Karpas-422 (cell line): ENCODE results near the gene MORC2. TPM values are rescaled to one million over a fixed set of nuclear protein-coding genes. Genes with fewer than 3 reads are reported as not detected.
A peak's percentile ranks its signal among the peaks of the same experiment; 100 is the strongest.

ENCODE experiments used
- DNase-seq: peaks from one replicate; pipeline ENCODE4 v3.0.0-alpha.2; 2015
- H2AFZ ChIP-seq: fragments of 200-600 bp; sonication (generic); 2 replicates; pipeline ENCODE4 v1.6.1; 2014; ENCODE audit warnings: antibody characterized with exemption, low read length, mixed read lengths
- H3K27ac ChIP-seq: fragments of 200-600 bp; sonication (generic); 2 replicates; pipeline ENCODE4 v1.5.1; 2014; ENCODE audit warnings: mild to moderate bottlenecking, low read length, moderate library complexity
- H3K27me3 ChIP-seq: fragments of 200-600 bp; sonication (generic); 2 replicates; pipeline ENCODE4 v1.6.1; 2014; ENCODE audit warnings: low read length, mixed read lengths
- H3K36me3 ChIP-seq: fragments of 200-600 bp; sonication (generic); 2 replicates; pipeline ENCODE4 v1.6.1; 2014; ENCODE audit warnings: low read length, mixed read lengths; ENCODE audit not compliant: insufficient read depth
- H3K4me1 ChIP-seq: fragments of 200-600 bp; sonication (generic); 2 replicates; pipeline ENCODE4 v1.6.1; 2014; ENCODE audit warnings: mild to moderate bottlenecking, low read length, mixed read lengths
- H3K4me2 ChIP-seq: fragments of 200-600 bp; sonication (generic); 2 replicates; pipeline ENCODE4 v1.6.1; 2014; ENCODE audit warnings: low read length, low read depth, mild to moderate bottlenecking; ENCODE audit not compliant: poor library complexity, severe bottlenecking
- H3K4me3 ChIP-seq: fragments of 200-600 bp; sonication (generic); 2 replicates; pipeline ENCODE4 v1.5.1; 2014; ENCODE audit warnings: mild to moderate bottlenecking, antibody characterized with exemption, low read length, mixed read lengths
- H3K79me2 ChIP-seq: fragments of 200-600 bp; sonication (generic); 2 replicates; pipeline ENCODE4 v1.6.1; 2014; ENCODE audit warnings: mild to moderate bottlenecking, low read length, mixed read lengths
- H3K9ac ChIP-seq: fragments of 200-600 bp; sonication (generic); 2 replicates; pipeline ENCODE4 v1.6.0; 2014; ENCODE audit warnings: low read length
- H3K9me2 ChIP-seq: fragments of 200-600 bp; sonication (generic), shearing (Covaris generic); replicated peaks from 2 replicates; pipeline ENCODE4 v1.6.0; 2014; ENCODE audit warnings: mild to moderate bottlenecking, low read length, moderate library complexity; ENCODE audit not compliant: insufficient read depth
- H3K9me3 ChIP-seq: fragments of 300-700, 200-600 bp; sonication (generic); 2 replicates; pipeline ENCODE4 v1.6.1; 2014; ENCODE audit warnings: low read length, mixed read lengths
- H4K20me1 ChIP-seq: fragments of 200-600 bp; sonication (generic); 2 replicates; pipeline ENCODE4 v1.6.1; 2014; ENCODE audit warnings: mild to moderate bottlenecking, antibody characterized with exemption, low read length, low read depth; ENCODE audit not compliant: insufficient read depth
- total RNA-seq: library from RNA; depleted of rRNA; stranded (reverse); fragments of >200 nt; shearing (Covaris generic); gene quantifications from 2 replicates; pipeline ENCODE4 v1.2.3, GENCODE V29; 2014; ENCODE audit warnings: low replicate concordance; rRNA removed

MORC2 gene
- 29.0 and 30.4 TPM in 2 replicates for total RNA-seq

DNA sequence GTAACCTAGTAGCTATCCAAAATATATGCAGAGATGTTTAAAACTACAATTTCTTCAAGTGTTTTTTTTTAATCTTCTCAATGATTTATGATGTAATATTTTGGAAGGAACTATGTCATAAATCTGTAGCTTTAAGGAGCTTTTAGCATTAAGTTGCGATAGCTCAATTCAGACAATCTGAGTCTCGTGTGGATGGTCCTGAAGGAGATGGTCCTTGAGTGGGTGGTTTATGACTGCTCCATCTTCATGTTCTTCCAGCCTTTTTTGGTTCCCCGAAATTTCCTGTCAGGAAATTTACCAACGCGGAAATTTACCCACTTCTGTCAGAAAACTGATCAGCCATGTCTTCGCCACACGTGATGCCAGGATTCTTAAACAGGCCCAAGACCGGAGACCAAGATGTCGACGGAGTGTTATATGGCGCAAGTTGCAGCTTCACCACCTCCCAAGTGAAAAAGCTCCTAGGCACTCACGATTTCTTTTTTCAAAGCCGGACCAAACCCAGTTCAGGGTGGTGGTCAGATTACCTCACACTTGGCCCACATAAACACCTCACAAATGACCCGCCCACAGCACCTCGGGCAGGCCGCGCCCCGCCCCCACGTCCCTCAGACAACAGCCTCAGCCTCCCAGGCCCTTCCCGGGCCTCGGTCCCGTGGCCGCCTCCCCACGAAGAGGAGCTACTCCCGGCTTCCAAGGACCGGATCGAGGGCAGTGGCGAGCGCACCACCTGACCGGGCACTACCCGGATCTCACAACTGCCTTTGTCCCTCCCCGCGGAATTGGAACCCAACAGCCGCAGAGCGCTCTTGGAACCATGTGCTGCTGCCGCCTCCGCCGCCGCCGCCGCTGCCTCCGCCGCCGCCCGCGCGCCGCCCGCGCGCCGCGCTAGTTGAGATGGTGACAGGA is at the start of gene MORC2:
TSS of gene MORC2 (minus strand) at position 760 of the 909 bp plus-strand sequence. CDS start 885 bp downstream, outside the sequence.
- Histone ChIP-seq H3K4me3 (peak within 1 kb of the TSS; percentile 77), H3K36me3 (peaks cover 52% of the 10 kb centered on the region), H3K79me2 (peaks cover 91% of the 10 kb centered on the region), H3K4me2 (peak within 1 kb of the TSS; percentile 92), H3K9me3 (no peaks in the 10 kb centered on the region; the same call in 1 of the 2 replicates), H4K20me1 (peaks cover 31% of the 10 kb centered on the region), H3K9me2 (no peaks in the 10 kb centered on the region), H3K4me1 (peaks cover 44% of the 10 kb centered on the region), H3K27me3 (no peaks in the 10 kb centered on the region), H3K27ac (peak within 1 kb of the TSS; percentile 78), H2AFZ (peak within 1 kb of the TSS; percentile 17; the same call in 1 of the 2 replicates), H3K9ac (peak within 1 kb of the TSS; percentile 86)
- DNase-seq = no peak

- H3K27ac ChIP-seq = no peak overlapping the region
- no peaks in the 10 kb centered on the region for H3K79me2 ChIP-seq
- no peaks in the 10 kb centered on the region for H3K36me3 ChIP-seq
- no peak overlapping the region for H2AFZ ChIP-seq
- no peak for DNase-seq
- no peaks in the 10 kb centered on the region for H3K9me2 ChIP-seq
- H3K4me2 ChIP-seq = no peak overlapping the region
- H4K20me1 ChIP-seq = no peaks in the 10 kb centered on the region
- no peaks in the 10 kb centered on the region for H3K4me1 ChIP-seq
- H3K9me3 ChIP-seq = peaks cover 4% of the 10 kb centered on the region; the same call in 1 of the 2 replicates
- H3K27me3 ChIP-seq = no peaks in the 10 kb centered on the region
- no peak overlapping the region for H3K9ac ChIP-seq
- no peak overlapping the region for H3K4me3 ChIP-seq
Measured at GRCh38 chr22:31005535-31005934, 37.0 kb upstream of the MORC2 start.

DNA sequence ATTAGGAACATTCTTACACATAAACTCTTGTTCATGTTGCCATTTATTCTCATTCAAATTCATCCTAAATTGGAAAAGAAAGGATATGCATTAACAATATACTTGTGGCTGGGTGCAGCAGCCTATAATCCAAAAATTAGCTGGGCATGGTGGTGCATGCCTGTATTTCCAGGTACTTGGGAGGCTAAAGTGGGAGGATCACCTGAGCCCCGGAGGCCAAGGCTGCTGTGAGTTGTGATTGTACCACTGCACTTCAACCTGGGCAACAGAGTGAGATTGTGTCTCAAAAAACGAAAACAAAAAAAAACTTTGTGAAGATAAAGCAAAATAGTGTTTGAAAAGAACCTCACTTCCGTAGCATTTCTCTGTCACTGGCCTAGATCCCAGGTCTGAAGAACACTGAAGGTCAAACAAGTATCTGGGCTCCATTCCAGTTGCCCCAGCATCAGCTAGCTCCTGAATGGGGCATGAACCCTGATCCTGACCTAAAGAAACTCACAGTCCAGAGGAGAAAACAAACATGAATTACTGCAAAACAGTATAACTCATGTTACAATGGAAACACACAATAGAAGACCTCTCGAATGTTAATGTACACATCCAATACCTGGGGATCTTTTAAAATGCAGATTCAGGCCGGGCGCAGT is 32.7 kb upstream of the MORC2 start:
- Histone ChIP-seq H3K27ac (no peak overlapping the region), H3K36me3 (no peaks in the 10 kb centered on the region), H2AFZ (no peak overlapping the region), H3K4me1 (no peaks in the 10 kb centered on the region), H3K79me2 (no peaks in the 10 kb centered on the region), H4K20me1 (no peaks in the 10 kb centered on the region), H3K9ac (no peak overlapping the region), H3K27me3 (no peaks in the 10 kb centered on the region), H3K9me2 (no peaks in the 10 kb centered on the region), H3K4me3 (no peak overlapping the region), H3K9me3 (peaks cover 4% of the 10 kb centered on the region; the same call in 1 of the 2 replicates), H3K4me2 (no peak overlapping the region)
- DNase-seq = no peak

DNA sequence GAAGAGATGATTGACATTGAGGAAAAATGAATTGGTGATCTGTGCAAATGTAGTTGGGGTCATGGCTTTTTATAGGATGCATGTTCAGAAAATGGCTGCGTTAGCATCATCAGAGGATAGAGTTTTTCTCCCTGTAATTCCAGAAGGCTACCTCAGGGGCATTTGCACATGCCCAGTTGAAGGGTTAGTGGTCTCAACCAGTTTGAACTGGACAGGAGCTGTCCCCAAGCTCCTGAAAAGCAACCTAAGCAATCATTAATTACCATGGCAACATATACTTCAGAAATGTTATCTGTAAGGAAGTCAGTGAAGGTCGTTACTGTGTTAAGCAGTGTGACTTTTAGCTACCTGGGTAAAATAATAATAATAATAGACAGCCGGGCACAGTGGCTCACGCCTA is 29.8 kb upstream of the MORC2 start:
- Histone ChIP-seq H3K36me3 (no peaks in the 10 kb centered on the region), H3K27ac (no peak overlapping the region), H3K79me2 (no peaks in the 10 kb centered on the region), H3K9ac (no peak overlapping the region), H3K4me1 (no peaks in the 10 kb centered on the region), H4K20me1 (no peaks in the 10 kb centered on the region), H3K4me3 (no peak overlapping the region), H2AFZ (no peak overlapping the region), H3K27me3 (no peaks in the 10 kb centered on the region), H3K4me2 (no peak overlapping the region), H3K9me3 (no peaks in the 10 kb centered on the region), H3K9me2 (no peaks in the 10 kb centered on the region)
- peak; percentile 20 for DNase-seq

DNA sequence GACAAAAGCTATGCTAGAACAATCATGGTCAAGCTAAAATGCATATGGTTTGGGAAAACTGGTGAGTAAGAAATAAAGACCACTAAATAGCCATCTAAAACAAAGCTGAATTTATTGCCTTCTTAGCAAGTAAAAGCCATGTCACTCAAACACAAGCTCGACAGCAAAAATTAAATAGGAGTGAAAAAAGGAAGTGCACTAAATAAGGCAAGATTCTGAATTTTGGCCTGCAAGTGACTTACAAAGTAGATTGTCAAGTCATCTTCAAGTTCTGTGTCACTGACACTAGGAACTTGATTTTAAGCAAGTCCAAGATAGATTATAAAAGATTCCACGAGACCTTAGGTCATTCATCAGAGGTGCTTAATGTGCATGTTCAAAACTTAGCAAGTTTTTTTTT is 27.9 kb upstream of the MORC2 start:
- no peaks in the 10 kb centered on the region for H3K9me2 ChIP-seq
- H3K4me3 ChIP-seq = no peak overlapping the region
- no peaks in the 10 kb centered on the region for H3K27me3 ChIP-seq
- DNase-seq = peak; percentile 41
- H3K79me2 ChIP-seq = no peaks in the 10 kb centered on the region
- no peaks in the 10 kb centered on the region for H3K9me3 ChIP-seq
- no peak overlapping the region for H2AFZ ChIP-seq
- no peaks in the 10 kb centered on the region for H3K4me1 ChIP-seq
- H3K4me2 ChIP-seq = no peak overlapping the region
- H4K20me1 ChIP-seq = no peaks in the 10 kb centered on the region
- no peak overlapping the region for H3K9ac ChIP-seq
- no peak overlapping the region for H3K27ac ChIP-seq
- H3K36me3 ChIP-seq = no peaks in the 10 kb centered on the region

- H3K27me3 ChIP-seq = no peaks in the 10 kb centered on the region
- no peaks in the 10 kb centered on the region for H3K9me2 ChIP-seq
- no peaks in the 10 kb centered on the region for H3K79me2 ChIP-seq
- H3K27ac ChIP-seq = no peak overlapping the region
- H3K9me3 ChIP-seq = no peaks in the 10 kb centered on the region
- DNase-seq = peak; percentile 38
- H2AFZ ChIP-seq = no peak overlapping the region
- no peak overlapping the region for H3K4me2 ChIP-seq
- no peaks in the 10 kb centered on the region for H3K4me1 ChIP-seq
- H3K36me3 ChIP-seq = no peaks in the 10 kb centered on the region
- H3K9ac ChIP-seq = no peak overlapping the region
- no peak overlapping the region for H3K4me3 ChIP-seq
- no peaks in the 10 kb centered on the region for H4K20me1 ChIP-seq
Measured at GRCh38 chr22:30994960-30995359, 26.4 kb upstream of the MORC2 start.

- H3K27me3 ChIP-seq = no peaks in the 10 kb centered on the region
- no peak overlapping the region for H3K4me2 ChIP-seq
- DNase-seq = peak; percentile 24
- H3K9me3 ChIP-seq = no peaks in the 10 kb centered on the region
- no peaks in the 10 kb centered on the region for H3K79me2 ChIP-seq
- H4K20me1 ChIP-seq = no peaks in the 10 kb centered on the region
- H3K4me3 ChIP-seq = no peak overlapping the region
- H2AFZ ChIP-seq = no peak overlapping the region
- H3K9ac ChIP-seq = no peak overlapping the region
- no peaks in the 10 kb centered on the region for H3K4me1 ChIP-seq
- no peaks in the 10 kb centered on the region for H3K9me2 ChIP-seq
- H3K36me3 ChIP-seq = no peaks in the 10 kb centered on the region
- H3K27ac ChIP-seq = no peak overlapping the region
Measured at GRCh38 chr22:30992565-30992964, 24.0 kb upstream of the MORC2 start.

DNA sequence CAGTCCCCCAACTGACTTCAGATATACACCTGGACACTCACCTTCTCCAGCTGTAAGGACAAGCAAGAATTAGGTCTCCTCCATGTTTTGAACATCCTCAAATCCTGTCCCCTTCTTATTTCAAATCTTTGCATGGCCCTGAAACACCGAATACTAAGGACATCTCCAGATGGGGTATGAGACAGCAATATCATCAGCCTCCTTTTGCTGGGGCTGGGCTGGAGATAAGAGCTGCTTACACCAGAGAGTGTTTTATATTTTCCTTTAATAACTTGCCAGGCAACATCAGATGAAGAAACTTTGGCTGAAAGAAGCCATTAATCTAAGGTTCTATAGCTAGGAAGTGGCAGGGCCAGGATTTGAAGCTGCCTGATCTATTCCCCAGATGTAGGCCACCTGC is 22.1 kb upstream of the MORC2 start:
- Histone ChIP-seq H3K9me3 (no peaks in the 10 kb centered on the region), H3K36me3 (no peaks in the 10 kb centered on the region), H3K4me2 (no peak overlapping the region)

More for the DNA sequence above, 22.1 kb upstream of the MORC2 start:
- H3K79me2 ChIP-seq = no peaks in the 10 kb centered on the region
- no peak overlapping the region for H2AFZ ChIP-seq
- no peaks in the 10 kb centered on the region for H3K27me3 ChIP-seq
- H3K27ac ChIP-seq = no peak overlapping the region
- peak; percentile 30 for DNase-seq
- H3K9me2 ChIP-seq = no peaks in the 10 kb centered on the region
- H4K20me1 ChIP-seq = 0 out of 2 replicates have a peak, but pooled peaks cover 3% of the 10 kb centered on the region
- no peak overlapping the region for H3K4me3 ChIP-seq
- H3K9ac ChIP-seq = no peak overlapping the region
- H3K4me1 ChIP-seq = no peaks in the 10 kb centered on the region
